Measurements from ENCODE around the gene NOS1AP. TPM values are rescaled to one million over a fixed set of nuclear protein-coding genes. Genes with fewer than 3 reads are reported as not detected.
A peak's percentile ranks its signal among the peaks of the same experiment; 100 is the strongest.

NOS1AP gene
- total RNA-seq, 1 experiment from 2014 or later = 5.3 TPM

DNA sequence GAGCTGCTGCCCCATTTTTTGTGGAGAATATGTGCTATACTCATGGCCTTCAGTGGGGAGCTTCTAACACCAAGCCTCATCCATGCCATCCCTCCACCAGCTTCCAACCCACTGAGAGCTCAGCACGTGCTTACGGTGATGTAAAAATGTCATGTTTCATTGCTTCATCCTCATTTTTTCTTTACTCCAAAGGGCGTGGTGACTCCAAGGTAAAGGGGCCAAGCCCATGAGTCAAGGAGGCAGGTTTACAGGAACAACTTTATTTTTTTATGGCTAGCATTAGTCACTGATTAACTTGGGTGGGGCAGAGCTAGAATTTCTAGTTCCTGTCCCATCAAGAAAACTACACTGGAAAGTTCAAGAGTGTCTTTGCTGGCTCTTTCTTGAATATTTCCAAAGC, 311.9 kb downstream of the NOS1AP start, which contains the start of gene C1orf226 (continued):
- TF ChIP-seq, protein P1, sequence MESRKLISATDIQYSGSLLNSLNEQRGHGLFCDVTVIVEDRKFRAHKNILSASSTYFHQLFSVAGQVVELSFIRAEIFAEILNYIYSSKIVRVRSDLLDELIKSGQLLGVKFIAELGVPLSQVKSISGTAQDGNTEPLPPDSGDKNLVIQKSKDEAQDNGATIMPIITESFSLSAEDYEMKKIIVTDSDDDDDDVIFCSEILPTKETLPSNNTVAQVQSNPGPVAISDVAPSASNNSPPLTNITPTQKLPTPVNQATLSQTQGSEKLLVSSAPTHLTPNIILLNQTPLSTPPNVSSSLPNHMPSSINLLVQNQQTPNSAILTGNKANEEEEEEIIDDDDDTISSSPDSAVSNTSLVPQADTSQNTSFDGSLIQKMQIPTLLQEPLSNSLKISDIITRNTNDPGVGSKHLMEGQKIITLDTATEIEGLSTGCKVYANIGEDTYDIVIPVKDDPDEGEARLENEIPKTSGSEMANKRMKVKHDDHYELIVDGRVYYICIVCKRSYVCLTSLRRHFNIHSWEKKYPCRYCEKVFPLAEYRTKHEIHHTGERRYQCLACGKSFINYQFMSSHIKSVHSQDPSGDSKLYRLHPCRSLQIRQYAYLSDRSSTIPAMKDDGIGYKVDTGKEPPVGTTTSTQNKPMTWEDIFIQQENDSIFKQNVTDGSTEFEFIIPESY (IDR thresholded peaks at IDR 0.05; ENCODE audit: extremely low read depth, insufficient replicate concordance, low read length) = no peak
- TF ChIP-seq, protein P2, sequence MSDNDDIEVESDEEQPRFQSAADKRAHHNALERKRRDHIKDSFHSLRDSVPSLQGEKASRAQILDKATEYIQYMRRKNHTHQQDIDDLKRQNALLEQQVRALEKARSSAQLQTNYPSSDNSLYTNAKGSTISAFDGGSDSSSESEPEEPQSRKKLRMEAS (IDR thresholded peaks at IDR 0.05) = peak; percentile 98
- TF ChIP-seq, protein P3, sequence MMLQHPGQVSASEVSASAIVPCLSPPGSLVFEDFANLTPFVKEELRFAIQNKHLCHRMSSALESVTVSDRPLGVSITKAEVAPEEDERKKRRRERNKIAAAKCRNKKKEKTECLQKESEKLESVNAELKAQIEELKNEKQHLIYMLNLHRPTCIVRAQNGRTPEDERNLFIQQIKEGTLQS (IDR thresholded peaks at IDR 0.05) = no peak
- TF ChIP-seq SP1 (IDR thresholded peaks at IDR 0.05; ENCODE audit: low read depth) = peak; percentile 95
- TF ChIP-seq, protein P4, sequence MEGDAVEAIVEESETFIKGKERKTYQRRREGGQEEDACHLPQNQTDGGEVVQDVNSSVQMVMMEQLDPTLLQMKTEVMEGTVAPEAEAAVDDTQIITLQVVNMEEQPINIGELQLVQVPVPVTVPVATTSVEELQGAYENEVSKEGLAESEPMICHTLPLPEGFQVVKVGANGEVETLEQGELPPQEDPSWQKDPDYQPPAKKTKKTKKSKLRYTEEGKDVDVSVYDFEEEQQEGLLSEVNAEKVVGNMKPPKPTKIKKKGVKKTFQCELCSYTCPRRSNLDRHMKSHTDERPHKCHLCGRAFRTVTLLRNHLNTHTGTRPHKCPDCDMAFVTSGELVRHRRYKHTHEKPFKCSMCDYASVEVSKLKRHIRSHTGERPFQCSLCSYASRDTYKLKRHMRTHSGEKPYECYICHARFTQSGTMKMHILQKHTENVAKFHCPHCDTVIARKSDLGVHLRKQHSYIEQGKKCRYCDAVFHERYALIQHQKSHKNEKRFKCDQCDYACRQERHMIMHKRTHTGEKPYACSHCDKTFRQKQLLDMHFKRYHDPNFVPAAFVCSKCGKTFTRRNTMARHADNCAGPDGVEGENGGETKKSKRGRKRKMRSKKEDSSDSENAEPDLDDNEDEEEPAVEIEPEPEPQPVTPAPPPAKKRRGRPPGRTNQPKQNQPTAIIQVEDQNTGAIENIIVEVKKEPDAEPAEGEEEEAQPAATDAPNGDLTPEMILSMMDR (IDR thresholded peaks at IDR 0.05 in 2 of 3, conservative IDR thresholded peaks at IDR 0.05 in 1 of 3; ENCODE audit: borderline replicate concordance in 1 of 3, insufficient read depth in 1 of 3, low read depth in 2 of 3, low read length in 2 of 3) = no peak
- TF ChIP-seq POLR2AphosphoS5 (IDR thresholded peaks at IDR 0.05; ENCODE audit: low read depth, low read length) = no peak
- TF ChIP-seq ZNF274 (IDR thresholded peaks at IDR 0.05; ENCODE audit: low read depth, low read length) = no peak
- TF ChIP-seq RAD21 (IDR thresholded peaks at IDR 0.05; ENCODE audit: low read depth) = peak; percentile 28; the same call in 1 of the 2 replicates
- peak; percentile 79 for TF ChIP-seq JUND (IDR thresholded peaks at IDR 0.05)
- TF ChIP-seq POLR2A (IDR thresholded peaks at IDR 0.05; ENCODE audit: borderline replicate concordance, extremely low read depth, insufficient read depth, insufficient read length) = no peak
- TF ChIP-seq EGR1 (IDR thresholded peaks at IDR 0.05; ENCODE audit: low read depth) = no peak
- TF ChIP-seq EZH2 (IDR thresholded peaks at IDR 0.05) = no peak
